ENCODE measurements around the gene BCLAF1.
A peak's percentile ranks its signal among the peaks of the same experiment; 100 is the strongest.

BCLAF1 gene

DNA sequence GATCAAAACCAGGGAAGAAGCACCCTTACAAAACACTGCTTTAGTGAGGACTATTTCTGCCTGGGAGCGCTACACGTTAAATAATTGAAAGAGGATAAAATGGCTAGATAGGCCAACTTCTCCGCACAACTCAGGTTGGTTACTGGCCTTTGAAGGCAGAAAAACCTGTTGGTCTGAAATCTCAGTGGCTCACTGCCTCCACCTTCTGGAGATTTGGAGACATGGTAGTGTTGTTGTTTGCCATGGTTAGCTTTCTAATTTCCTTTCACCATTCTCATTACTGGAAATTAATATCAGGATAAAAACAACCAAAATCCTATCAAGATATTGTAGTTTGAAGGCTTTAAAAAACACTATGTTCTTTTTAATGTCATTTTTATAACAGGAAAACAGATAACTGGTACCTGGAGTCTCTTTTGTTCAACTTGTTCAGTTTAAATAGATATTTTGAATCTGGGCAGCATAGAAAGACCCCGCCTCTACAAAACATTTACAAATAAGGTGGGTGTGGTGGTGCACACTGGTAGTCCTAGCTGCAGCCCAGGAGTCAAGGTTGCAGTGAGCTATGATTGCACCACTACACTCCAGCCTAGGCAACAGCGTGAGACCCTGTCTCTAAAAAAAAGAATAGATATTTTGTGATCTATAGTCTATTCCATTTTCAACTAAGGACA lies 27.5 kb upstream of the BCLAF1 start:
- H3K36me3 ChIP-seq (ENCODE audit: insufficient read depth), result no peaks in the 10 kb centered on the region
- H2AFZ ChIP-seq (ENCODE audit: low read depth), result no peak overlapping the region
- peak; percentile 68 for TF ChIP-seq CTCF (conservative IDR thresholded peaks at IDR 0.05; ENCODE audit: low read depth, low read length)
- H4K20me1 ChIP-seq (ENCODE audit: insufficient read depth), result no peaks in the 10 kb centered on the region
- H3K79me2 ChIP-seq (ENCODE audit: insufficient read depth, low read depth), result no peaks in the 10 kb centered on the region
- H3K4me3 ChIP-seq (IDR thresholded peaks at IDR 0.05; ENCODE audit: insufficient read depth, low read depth, low read length), result no peak overlapping the region
- H3K4me1 ChIP-seq (ENCODE audit: low read depth, poor library complexity, severe bottlenecking), result no peaks in the 10 kb centered on the region
- no peak overlapping the region for H3K4me2 ChIP-seq
- H3K27me3 ChIP-seq (ENCODE audit: insufficient read depth, low read depth), result no peaks in the 10 kb centered on the region
- no peak overlapping the region for H3K9ac ChIP-seq
- H3K27ac ChIP-seq, result no peak overlapping the region

- no peaks in the 10 kb centered on the region for H3K27me3 ChIP-seq (ENCODE audit: insufficient read depth, low read depth)
- no peaks in the 10 kb centered on the region for H4K20me1 ChIP-seq (ENCODE audit: insufficient read depth)
- no peak overlapping the region for H3K9ac ChIP-seq
- H3K4me1 ChIP-seq (ENCODE audit: low read depth, poor library complexity, severe bottlenecking), result no peaks in the 10 kb centered on the region
- H3K4me2 ChIP-seq, result no peak overlapping the region
- no peak overlapping the region for H2AFZ ChIP-seq (ENCODE audit: low read depth)
- H3K4me3 ChIP-seq (IDR thresholded peaks at IDR 0.05; ENCODE audit: insufficient read depth, low read depth, low read length), result no peak overlapping the region
- H3K27ac ChIP-seq, result no peak overlapping the region
- no peaks in the 10 kb centered on the region for H3K36me3 ChIP-seq (ENCODE audit: insufficient read depth)
- no peaks in the 10 kb centered on the region for H3K79me2 ChIP-seq (ENCODE audit: insufficient read depth, low read depth)
- TF ChIP-seq CTCF (conservative IDR thresholded peaks at IDR 0.05; ENCODE audit: low read depth, low read length), result no peak
These were observed 25.9 kb upstream of the BCLAF1 start for GRCh38 chr6:136315594-136315993.

DNA sequence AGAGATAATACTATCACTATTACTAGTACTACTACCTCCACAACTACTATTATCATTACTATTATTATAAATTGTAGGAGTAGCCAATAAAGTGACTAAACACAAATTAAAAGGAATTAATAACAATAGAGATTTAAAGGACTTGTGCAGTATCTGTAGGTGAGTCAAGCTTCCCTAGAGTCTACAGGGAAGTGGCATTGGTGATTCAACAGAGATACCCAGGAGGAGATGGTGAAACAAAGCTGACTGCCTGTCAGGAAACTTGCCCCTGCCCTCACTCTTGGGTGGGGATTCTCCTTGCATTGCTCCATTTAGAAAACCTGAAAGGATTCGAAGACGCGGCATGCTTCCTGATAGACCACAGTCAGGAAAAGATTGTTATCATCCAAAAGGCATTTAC lies 23.3 kb upstream of the BCLAF1 start:
- no peak for TF ChIP-seq CTCF (conservative IDR thresholded peaks at IDR 0.05; ENCODE audit: low read depth, low read length)
- H3K27me3 ChIP-seq (ENCODE audit: insufficient read depth, low read depth), result no peaks in the 10 kb centered on the region
- H3K27ac ChIP-seq, result no peak overlapping the region

GRCh38 chr6:136309729-136310311 lies 20.2 kb upstream of the BCLAF1 start:
- no peak overlapping the region for H3K4me3 ChIP-seq (IDR thresholded peaks at IDR 0.05; ENCODE audit: insufficient read depth, low read depth, low read length)
- no peak overlapping the region for H2AFZ ChIP-seq (ENCODE audit: low read depth)
- no peaks in the 10 kb centered on the region for H3K79me2 ChIP-seq (ENCODE audit: insufficient read depth, low read depth)
- H3K27ac ChIP-seq, result no peak overlapping the region
- H3K4me2 ChIP-seq, result no peak overlapping the region
- TF ChIP-seq CTCF (conservative IDR thresholded peaks at IDR 0.05; ENCODE audit: low read depth, low read length), result no peak
- no peaks in the 10 kb centered on the region for H3K27me3 ChIP-seq (ENCODE audit: insufficient read depth, low read depth)
- H4K20me1 ChIP-seq (ENCODE audit: insufficient read depth), result no peaks in the 10 kb centered on the region
- no peaks in the 10 kb centered on the region for H3K4me1 ChIP-seq (ENCODE audit: low read depth, poor library complexity, severe bottlenecking)
- no peak overlapping the region for H3K9ac ChIP-seq
- no peaks in the 10 kb centered on the region for H3K36me3 ChIP-seq (ENCODE audit: insufficient read depth)

More for the DNA sequence above, 23.3 kb upstream of the BCLAF1 start:
- Histone ChIP-seq H2AFZ (ENCODE audit: low read depth) (no peak overlapping the region), H3K4me3 (IDR thresholded peaks at IDR 0.05; ENCODE audit: insufficient read depth, low read depth, low read length) (no peak overlapping the region), H3K79me2 (ENCODE audit: insufficient read depth, low read depth) (no peaks in the 10 kb centered on the region), H3K4me1 (ENCODE audit: low read depth, poor library complexity, severe bottlenecking) (no peaks in the 10 kb centered on the region), H3K36me3 (ENCODE audit: insufficient read depth) (no peaks in the 10 kb centered on the region), H3K9ac (no peak overlapping the region), H3K4me2 (no peak overlapping the region), H4K20me1 (ENCODE audit: insufficient read depth) (no peaks in the 10 kb centered on the region)
